ENCODE measurements around the gene AHRR. TPM values are rescaled to one million over a fixed set of nuclear protein-coding genes. Genes with fewer than 3 reads are reported as not detected.
"Not testable (repeated sequence)": the region's sequence is repeated elsewhere in the genome, so short reads cannot be mapped to it uniquely, and the experiment has no call there.

The AHRR gene
- total RNA-seq, 1 experiment from 2014 or later = 1.3 TPM

DNA sequence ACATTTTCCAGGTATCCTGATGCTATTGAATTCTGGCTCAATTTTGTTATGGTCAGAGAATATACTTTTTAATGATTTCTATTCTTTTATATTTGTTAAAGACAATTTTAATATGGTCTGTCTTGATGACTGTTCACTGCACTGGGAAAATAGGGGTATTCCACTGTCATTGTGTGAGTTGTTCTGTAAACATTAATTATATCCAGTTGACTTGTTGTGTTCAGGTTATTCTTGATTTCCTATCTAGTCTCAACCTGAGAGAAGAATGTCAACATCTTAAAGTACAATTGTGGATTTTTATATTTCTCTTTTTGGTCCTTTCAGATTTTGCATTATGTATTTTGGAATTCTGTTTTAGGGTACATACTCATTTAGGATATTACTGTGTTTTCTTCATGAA, 61.6 kb downstream of the AHRR start:
- CTCF ChIA-PET = interaction anchor here (0.7 to 1.2 kb wide), 2 partner anchors 18 to 66 kb away, joined by 3 to 4 read pairs; no protein-coding TSS in a partner anchor
- no peaks in the 10 kb centered on the region for H3K36me3 Mint-ChIP-seq (ENCODE audit: insufficient read depth, unreplicated experiment)

DNA sequence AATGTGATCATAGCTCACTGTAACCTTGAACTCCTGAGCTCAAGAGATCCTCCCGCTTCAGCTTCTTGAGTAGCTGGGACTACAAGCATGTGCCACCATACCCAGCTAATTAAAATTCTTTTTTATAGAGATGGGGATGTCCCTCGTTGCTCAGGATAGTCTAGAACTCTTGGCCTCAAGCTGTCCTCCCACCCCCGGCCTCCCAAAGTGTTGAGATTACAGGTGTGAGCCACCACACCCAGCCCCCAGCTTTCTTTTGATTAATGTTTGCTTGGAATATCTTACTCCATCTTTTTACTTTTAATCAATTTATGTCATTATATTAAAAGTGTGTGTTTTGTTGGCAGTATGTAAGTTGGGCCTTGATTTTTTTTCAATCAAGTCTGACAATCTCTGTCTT, 62.1 kb downstream of the AHRR start:
- Mint-ChIP-seq H3K27me3 (ENCODE audit: unreplicated experiment) (no peaks in the 10 kb centered on the region), H3K36me3 (ENCODE audit: insufficient read depth, unreplicated experiment) (no peaks in the 10 kb centered on the region), H3K9me3 (ENCODE audit: low read depth, unreplicated experiment) (peaks cover 9% of the 10 kb centered on the region), H3K4me1 (ENCODE audit: low read depth, unreplicated experiment) (peaks cover 6% of the 10 kb centered on the region), H3K4me3 (ENCODE audit: low read depth, unreplicated experiment) (no peak overlapping the region), H3K27ac (ENCODE audit: unreplicated experiment) (no peak overlapping the region)
- TF ChIP-seq, protein P1, sequence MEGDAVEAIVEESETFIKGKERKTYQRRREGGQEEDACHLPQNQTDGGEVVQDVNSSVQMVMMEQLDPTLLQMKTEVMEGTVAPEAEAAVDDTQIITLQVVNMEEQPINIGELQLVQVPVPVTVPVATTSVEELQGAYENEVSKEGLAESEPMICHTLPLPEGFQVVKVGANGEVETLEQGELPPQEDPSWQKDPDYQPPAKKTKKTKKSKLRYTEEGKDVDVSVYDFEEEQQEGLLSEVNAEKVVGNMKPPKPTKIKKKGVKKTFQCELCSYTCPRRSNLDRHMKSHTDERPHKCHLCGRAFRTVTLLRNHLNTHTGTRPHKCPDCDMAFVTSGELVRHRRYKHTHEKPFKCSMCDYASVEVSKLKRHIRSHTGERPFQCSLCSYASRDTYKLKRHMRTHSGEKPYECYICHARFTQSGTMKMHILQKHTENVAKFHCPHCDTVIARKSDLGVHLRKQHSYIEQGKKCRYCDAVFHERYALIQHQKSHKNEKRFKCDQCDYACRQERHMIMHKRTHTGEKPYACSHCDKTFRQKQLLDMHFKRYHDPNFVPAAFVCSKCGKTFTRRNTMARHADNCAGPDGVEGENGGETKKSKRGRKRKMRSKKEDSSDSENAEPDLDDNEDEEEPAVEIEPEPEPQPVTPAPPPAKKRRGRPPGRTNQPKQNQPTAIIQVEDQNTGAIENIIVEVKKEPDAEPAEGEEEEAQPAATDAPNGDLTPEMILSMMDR (IDR thresholded peaks at IDR 0.05; ENCODE audit: unreplicated experiment) = no peak
- intact Hi-C loops (cut with micrococcal nuclease; ENCODE audit: unreplicated experiment) = no loop called here
- BruUV-seq (replicated peaks) = no TSS peak
- DNase-seq = no peak
- CTCF ChIA-PET = interaction anchor here (0.7 to 1.2 kb wide), 2 partner anchors 17 to 67 kb away, joined by 3 to 4 read pairs; no protein-coding TSS in a partner anchor

More for the DNA sequence above, 61.6 kb downstream of the AHRR start:
- DNase-seq = no peak
- Mint-ChIP-seq H3K27ac (ENCODE audit: unreplicated experiment) (no peak overlapping the region), H3K4me3 (ENCODE audit: low read depth, unreplicated experiment) (no peak overlapping the region), H3K9me3 (ENCODE audit: low read depth, unreplicated experiment) (peaks cover 9% of the 10 kb centered on the region), H3K4me1 (ENCODE audit: low read depth, unreplicated experiment) (peaks cover 6% of the 10 kb centered on the region), H3K27me3 (ENCODE audit: unreplicated experiment) (no peaks in the 10 kb centered on the region)
- TF ChIP-seq, protein P1 (IDR thresholded peaks at IDR 0.05; ENCODE audit: unreplicated experiment) = no peak
- no TSS peak for BruUV-seq (replicated peaks)
- intact Hi-C loops (cut with micrococcal nuclease; ENCODE audit: unreplicated experiment) = no loop called here

DNA sequence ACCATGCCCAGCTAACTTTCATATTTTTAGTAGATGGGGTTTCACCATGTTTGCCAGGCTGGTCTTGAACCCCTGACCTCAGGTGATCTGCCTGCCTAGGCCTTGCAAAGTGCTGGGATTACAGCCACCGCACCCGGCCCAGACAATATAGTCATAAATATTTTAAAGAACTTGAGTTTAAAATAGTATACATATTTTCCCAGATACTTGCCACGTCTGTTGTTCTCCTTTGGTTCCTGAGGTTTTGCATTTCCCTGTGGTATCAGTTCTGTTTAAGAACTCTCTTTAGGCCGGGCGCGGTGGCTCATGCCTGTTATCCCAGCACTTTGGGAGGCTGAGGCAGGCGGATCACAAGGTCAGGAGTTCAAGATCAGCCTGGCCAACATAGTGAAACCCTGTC, 63.1 kb downstream of the AHRR start:
- intact Hi-C loops (cut with micrococcal nuclease; ENCODE audit: unreplicated experiment); H3K4me3 Mint-ChIP-seq (ENCODE audit: low read depth, unreplicated experiment); H3K27me3 Mint-ChIP-seq (ENCODE audit: unreplicated experiment); DNase-seq; BruUV-seq (replicated peaks); H3K4me1 Mint-ChIP-seq (ENCODE audit: low read depth, unreplicated experiment); H3K27ac Mint-ChIP-seq (ENCODE audit: unreplicated experiment); H3K36me3 Mint-ChIP-seq (ENCODE audit: insufficient read depth, unreplicated experiment); H3K9me3 Mint-ChIP-seq (ENCODE audit: low read depth, unreplicated experiment): not testable (repeated sequence)
- CTCF ChIA-PET = interaction anchor here (0.6 kb wide), 1 partner anchor 8 kb away, joined by 3 read pairs; no protein-coding TSS in a partner anchor

DNA sequence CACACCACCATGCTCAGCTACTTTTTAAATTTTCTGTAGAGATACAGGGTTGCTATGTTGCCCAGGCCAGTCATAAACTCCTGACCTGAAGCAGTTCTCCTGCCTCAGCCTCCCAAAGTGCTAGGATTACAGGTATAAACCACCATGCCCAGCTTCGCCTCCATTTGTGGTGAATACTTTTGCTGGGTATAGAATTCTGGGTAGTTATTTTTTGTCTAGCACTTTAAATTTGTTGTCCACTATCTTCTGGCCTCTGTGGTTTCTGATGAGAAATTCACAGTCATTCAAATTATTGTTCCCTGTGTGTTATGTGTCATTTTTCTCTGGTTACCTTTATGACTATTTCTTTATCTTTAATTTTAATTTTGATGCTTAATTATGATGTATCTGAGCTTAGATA, 63.8 kb downstream of the AHRR start:
- intact Hi-C loops (cut with micrococcal nuclease; ENCODE audit: unreplicated experiment) = no loop called here
- CTCF ChIA-PET = interaction anchor here (0.6 kb wide), 1 partner anchor 61 kb away, joined by 5 read pairs; no protein-coding TSS in a partner anchor
- Mint-ChIP-seq H3K9me3 (ENCODE audit: low read depth, unreplicated experiment) (peaks cover 9% of the 10 kb centered on the region), H3K27me3 (ENCODE audit: unreplicated experiment) (peaks cover 13% of the 10 kb centered on the region), H3K4me3 (ENCODE audit: low read depth, unreplicated experiment) (no peak overlapping the region), H3K27ac (ENCODE audit: unreplicated experiment) (no peak overlapping the region), H3K4me1 (ENCODE audit: low read depth, unreplicated experiment) (peaks cover 11% of the 10 kb centered on the region), H3K36me3 (ENCODE audit: insufficient read depth, unreplicated experiment) (peaks cover 3% of the 10 kb centered on the region)
- DNase-seq = no peak
- TF ChIP-seq, protein P1 (IDR thresholded peaks at IDR 0.05; ENCODE audit: unreplicated experiment) = no peak
- no TSS peak for BruUV-seq (replicated peaks)

Measured in Calu3 (cell line).